DOHH2 (cell line): Measurements from ENCODE around the gene WNT7A.

Experiments
- H3F3A ChIP-seq: fragments of 200-600 bp; sonication (generic), shearing (Covaris generic); 2 replicates; pipeline ENCODE4 v1.6.0; 2016; ENCODE audit warnings: antibody characterized with exemption, mild to moderate bottlenecking; ENCODE audit not compliant: control insufficient read depth, insufficient read depth
- H3K27ac ChIP-seq: fragments of 200-600 bp; sonication (generic); 2 replicates; pipeline ENCODE4 v1.5.1; 2014; ENCODE audit warnings: low read depth, mild to moderate bottlenecking, low read length, moderate library complexity
- H3K27me3 ChIP-seq: fragments of 200-600 bp; sonication (generic); 2 replicates; pipeline ENCODE4 v1.6.1; 2014; ENCODE audit warnings: mild to moderate bottlenecking, low read length, mixed read lengths; ENCODE audit not compliant: control insufficient read depth
- H3K36me3 ChIP-seq: fragments of 200-600 bp; sonication (generic); 2 replicates; pipeline ENCODE4 v1.6.1; 2014; ENCODE audit warnings: mild to moderate bottlenecking, low read length, moderate library complexity, mixed read lengths; ENCODE audit not compliant: control insufficient read depth
- H3K4me1 ChIP-seq: fragments of 200-600 bp; sonication (generic); 2 replicates; pipeline ENCODE4 v1.6.1; 2014; ENCODE audit warnings: mild to moderate bottlenecking, low read length, mixed read lengths; ENCODE audit not compliant: control insufficient read depth
- H3K4me2 ChIP-seq: fragments of 200-600 bp; sonication (generic); 2 replicates; pipeline ENCODE4 v1.6.0; 2014; ENCODE audit warnings: mild to moderate bottlenecking, low read length, moderate library complexity
- H3K4me3 ChIP-seq: fragments of 200-600 bp; sonication (generic); 2 replicates; pipeline ENCODE4 v1.5.1; 2014; ENCODE audit warnings: mild to moderate bottlenecking, low read length, mixed read lengths
- H3K79me2 ChIP-seq: fragments of 200-600 bp; sonication (generic); 2 replicates; pipeline ENCODE4 v1.6.1; 2014; ENCODE audit warnings: mild to moderate bottlenecking, low read length, mixed read lengths; ENCODE audit not compliant: control insufficient read depth
- H3K9me2 ChIP-seq: fragments of 200-600 bp; sonication (generic); replicated peaks from 2 replicates; pipeline ENCODE4 v1.6.1; 2014; ENCODE audit warnings: mild to moderate bottlenecking, low read length, mixed read lengths; ENCODE audit not compliant: control insufficient read depth
- H3K9me3 ChIP-seq: fragments of 200-600 bp; sonication (generic); 2 replicates; pipeline ENCODE4 v1.6.1; 2014; ENCODE audit warnings: antibody characterized with exemption, low read length, mixed read lengths; ENCODE audit not compliant: control insufficient read depth, insufficient read depth
- H4K20me1 ChIP-seq: fragments of 200-600 bp; sonication (generic); 2 replicates; pipeline ENCODE4 v1.6.0; 2014; ENCODE audit warnings: low read depth, mild to moderate bottlenecking, antibody characterized with exemption, low read length, moderate library complexity; ENCODE audit not compliant: control insufficient read depth, insufficient read depth
- EZH2phosphoT487 ChIP-seq: fragments of 200-600 bp; sonication (generic); IDR thresholded peaks from 2 replicates; pipeline ENCODE4 v1.6.1; 2017; ENCODE audit warnings: borderline replicate concordance, mild to moderate bottlenecking, antibody characterized with exemption, low read length, moderate library complexity, mixed read lengths
- TF ChIP-seq, protein P1 (sequence below): fragments of 200-600 bp; sonication (generic); IDR thresholded peaks from one replicate; pipeline ENCODE4 v1.5.1; 2014; ENCODE audit warnings: antibody characterized with exemption, mild to moderate bottlenecking, low read depth, low read length; ENCODE audit not compliant: poor library complexity, severe bottlenecking

WNT7A gene

DNA sequence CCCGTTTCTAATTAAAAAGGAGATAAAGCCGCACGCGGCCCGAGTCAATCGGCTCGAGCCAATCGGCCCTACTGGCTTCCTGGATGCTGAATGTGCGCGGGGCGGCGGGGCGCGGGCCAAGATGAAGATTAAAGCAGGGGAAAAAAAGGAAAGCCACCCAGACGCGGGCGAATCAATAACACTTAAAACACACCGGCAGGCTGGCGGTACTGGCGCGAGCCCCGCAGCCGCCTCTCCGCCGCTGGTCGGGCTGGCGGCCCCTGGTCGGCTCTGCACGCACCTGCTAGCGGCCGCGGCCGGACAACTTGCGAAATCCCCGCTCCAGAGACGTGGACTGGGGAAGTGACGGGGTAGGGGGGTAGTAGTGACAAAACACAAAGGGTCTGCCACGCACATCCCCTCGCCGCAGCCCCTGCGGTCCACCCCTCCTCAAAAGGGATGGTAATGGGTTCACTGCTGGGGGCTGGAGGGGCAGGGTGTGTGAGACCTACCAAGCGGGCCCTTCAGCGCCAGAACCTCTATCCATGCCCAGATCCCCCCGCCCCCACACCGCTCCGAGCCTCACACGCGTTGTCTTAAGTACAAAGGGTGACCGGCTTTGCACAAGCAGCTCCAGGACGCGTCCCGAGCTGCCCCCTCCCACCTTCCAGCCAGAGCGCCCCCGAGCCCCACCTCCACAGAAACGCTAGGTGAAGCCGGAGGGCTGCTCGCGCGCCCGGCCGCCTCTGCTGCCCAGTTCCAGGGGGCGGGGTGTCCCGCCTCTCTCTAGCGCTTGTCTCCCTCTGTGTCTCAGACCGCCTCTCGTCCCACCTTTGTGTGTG lies 1.4 kb downstream of the WNT7A start:
- no peaks in the 10 kb centered on the region for H3K79me2 ChIP-seq
- H3F3A ChIP-seq: no peaks in the 10 kb centered on the region

DNA sequence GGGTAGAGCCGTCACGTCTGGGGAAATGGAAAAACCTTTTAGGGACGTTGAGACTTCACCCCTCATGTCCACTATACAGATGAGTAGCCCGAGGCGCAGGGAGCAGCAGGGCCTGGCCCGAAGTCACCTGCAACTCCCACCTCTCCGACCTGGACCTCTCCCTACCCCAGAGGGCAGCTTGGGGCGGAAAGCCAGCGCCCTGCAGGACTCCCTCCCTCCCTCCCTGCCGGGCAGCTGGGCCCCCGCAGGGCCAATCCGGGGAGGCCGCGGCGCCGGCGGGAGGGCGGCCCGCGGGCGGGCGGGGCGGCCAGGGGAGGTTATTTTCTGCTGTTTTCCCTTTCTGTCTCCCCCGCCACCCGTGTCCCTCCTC lies 2.0 kb downstream of the WNT7A start:
- Histone ChIP-seq H3K4me1 (no peaks in the 10 kb centered on the region), H3K4me2 (no peak overlapping the region), H3K9me2 (no peaks in the 10 kb centered on the region), H3K9me3 (no peaks in the 10 kb centered on the region), H3K36me3 (no peaks in the 10 kb centered on the region), H4K20me1 (no peaks in the 10 kb centered on the region), H3F3A (no peaks in the 10 kb centered on the region), H3K4me3 (no peak overlapping the region), H3K27ac (no peak overlapping the region), H3K79me2 (no peaks in the 10 kb centered on the region), H3K27me3 (0 out of 2 replicates have a peak, but pooled peaks cover 2% of the 10 kb centered on the region)
- TF ChIP-seq, protein P1, sequence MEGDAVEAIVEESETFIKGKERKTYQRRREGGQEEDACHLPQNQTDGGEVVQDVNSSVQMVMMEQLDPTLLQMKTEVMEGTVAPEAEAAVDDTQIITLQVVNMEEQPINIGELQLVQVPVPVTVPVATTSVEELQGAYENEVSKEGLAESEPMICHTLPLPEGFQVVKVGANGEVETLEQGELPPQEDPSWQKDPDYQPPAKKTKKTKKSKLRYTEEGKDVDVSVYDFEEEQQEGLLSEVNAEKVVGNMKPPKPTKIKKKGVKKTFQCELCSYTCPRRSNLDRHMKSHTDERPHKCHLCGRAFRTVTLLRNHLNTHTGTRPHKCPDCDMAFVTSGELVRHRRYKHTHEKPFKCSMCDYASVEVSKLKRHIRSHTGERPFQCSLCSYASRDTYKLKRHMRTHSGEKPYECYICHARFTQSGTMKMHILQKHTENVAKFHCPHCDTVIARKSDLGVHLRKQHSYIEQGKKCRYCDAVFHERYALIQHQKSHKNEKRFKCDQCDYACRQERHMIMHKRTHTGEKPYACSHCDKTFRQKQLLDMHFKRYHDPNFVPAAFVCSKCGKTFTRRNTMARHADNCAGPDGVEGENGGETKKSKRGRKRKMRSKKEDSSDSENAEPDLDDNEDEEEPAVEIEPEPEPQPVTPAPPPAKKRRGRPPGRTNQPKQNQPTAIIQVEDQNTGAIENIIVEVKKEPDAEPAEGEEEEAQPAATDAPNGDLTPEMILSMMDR: no peak

More for the DNA sequence above, 1.4 kb downstream of the WNT7A start:
- H3K9me3 ChIP-seq: no peaks in the 10 kb centered on the region
- H3K4me3 ChIP-seq: no peak overlapping the region
- no peak overlapping the region for H3K27ac ChIP-seq
- H3K27me3 ChIP-seq: 0 out of 2 replicates have a peak, but pooled peaks cover 4% of the 10 kb centered on the region
- H3K4me2 ChIP-seq: no peak overlapping the region
- TF ChIP-seq, protein P1: no peak
- no peak for TF ChIP-seq EZH2phosphoT487
- H4K20me1 ChIP-seq: no peaks in the 10 kb centered on the region
- no peaks in the 10 kb centered on the region for H3K9me2 ChIP-seq
- no peaks in the 10 kb centered on the region for H3K4me1 ChIP-seq
- no peaks in the 10 kb centered on the region for H3K36me3 ChIP-seq

DNA sequence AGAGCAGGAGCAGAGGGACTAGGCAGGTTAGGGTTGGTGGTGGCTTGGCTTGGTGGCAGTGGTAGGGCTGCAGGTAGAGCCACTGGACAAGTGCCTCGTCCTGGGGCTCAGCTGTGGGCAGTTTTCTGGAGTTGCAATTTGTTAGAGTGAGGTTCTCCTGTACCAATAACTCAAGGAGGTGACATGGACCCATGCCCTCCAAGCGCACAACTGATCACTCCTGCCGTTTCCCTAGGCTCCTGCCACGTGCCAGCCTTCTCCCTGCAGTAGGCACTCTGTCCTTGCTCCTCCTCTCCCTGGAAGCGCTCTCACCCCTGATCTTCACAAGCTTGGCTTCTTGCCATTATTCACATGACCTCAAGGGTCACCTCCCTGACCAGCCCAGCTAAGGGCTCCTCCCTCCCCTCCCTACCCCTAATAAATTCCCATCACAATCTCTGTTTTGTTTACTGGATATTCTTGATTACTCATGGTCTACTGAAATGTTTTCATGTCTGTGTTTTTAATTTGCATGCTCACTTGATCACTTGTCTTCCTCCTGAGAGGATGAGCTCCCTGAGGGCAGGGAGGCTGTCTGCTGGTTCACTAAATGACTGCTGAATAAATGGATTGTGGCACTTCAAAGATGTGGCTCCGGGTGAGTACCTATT lies 3.3 kb downstream of the WNT7A start:
- no peak for TF ChIP-seq EZH2phosphoT487
- TF ChIP-seq, protein P1: no peak
- Histone ChIP-seq H3K9me2 (no peaks in the 10 kb centered on the region), H3F3A (no peaks in the 10 kb centered on the region), H4K20me1 (no peaks in the 10 kb centered on the region), H3K4me1 (no peaks in the 10 kb centered on the region), H3K79me2 (no peaks in the 10 kb centered on the region), H3K4me3 (no peak overlapping the region), H3K27ac (no peak overlapping the region), H3K27me3 (no peaks in the 10 kb centered on the region), H3K9me3 (no peaks in the 10 kb centered on the region), H3K4me2 (no peak overlapping the region), H3K36me3 (no peaks in the 10 kb centered on the region)
